Measurements from ENCODE around the gene FILIP1L.

The FILIP1L gene

DNA sequence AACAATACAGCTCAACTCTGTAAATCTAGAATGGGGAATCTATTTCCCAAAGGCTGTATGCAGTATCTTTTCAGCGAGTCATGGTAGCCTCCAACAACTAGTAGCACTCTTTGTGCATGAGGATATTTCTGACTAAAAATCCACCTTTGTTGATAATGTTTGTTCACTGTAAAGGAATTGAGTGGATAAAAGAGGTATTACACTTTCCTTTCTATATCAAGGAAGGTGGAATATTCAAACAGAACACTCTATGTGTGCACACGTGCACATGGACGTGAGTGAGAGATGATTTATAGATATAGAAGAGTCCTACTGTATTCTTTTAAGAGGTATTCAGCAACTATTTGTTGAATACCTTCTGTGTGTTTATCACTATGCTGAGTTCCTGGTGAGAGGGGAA is 228.4 kb downstream of the FILIP1L start:
- DNase-seq (ENCODE audit: low read depth) = no peak

DNA sequence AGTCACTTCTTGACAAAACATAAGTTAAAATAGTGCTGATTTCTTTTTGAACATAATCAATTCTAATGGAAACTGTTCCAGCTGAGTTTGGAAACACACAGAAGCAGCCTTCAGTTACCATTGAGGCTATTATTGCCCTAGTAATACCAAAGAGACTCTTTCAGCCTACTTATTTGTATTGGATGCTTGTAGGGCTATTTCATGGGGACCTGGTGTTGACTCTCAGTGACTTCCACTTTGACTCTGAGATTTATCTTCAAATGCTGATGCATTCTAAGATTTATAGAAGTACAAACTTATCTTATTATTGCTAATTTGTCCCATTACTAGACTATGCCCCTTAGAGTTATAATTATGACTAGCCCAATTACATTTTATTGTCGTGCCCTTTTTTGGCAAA is 229.2 kb downstream of the FILIP1L start:
- no peak for DNase-seq (ENCODE audit: low read depth)

- DNase-seq (ENCODE audit: low read depth) = no peak
These were observed 229.8 kb downstream of the FILIP1L start for GRCh38 chr3:99884484-99884883.

DNA sequence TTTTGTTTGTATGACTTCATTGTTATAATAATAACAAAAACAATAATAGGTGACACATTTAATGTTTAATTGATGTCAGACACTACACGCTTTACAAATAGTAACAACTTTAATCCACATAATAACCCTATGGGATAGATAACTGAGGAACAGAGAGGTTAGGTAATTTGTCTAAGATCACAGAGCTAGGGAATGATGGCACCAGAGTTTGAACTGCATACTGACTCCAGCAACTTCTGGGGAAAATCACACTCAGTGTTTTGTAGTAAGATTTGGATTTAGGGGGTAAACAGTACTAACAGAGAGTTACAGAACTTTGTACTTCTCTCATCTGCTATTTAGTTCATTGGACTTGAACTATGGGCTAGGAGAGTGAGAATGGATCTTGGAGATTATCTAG is 230.6 kb downstream of the FILIP1L start:
- no peak for DNase-seq (ENCODE audit: low read depth)

GRCh38 chr3:99883138-99883461 is 231.2 kb downstream of the FILIP1L start:
- DNase-seq (ENCODE audit: low read depth) = no peak

DNA sequence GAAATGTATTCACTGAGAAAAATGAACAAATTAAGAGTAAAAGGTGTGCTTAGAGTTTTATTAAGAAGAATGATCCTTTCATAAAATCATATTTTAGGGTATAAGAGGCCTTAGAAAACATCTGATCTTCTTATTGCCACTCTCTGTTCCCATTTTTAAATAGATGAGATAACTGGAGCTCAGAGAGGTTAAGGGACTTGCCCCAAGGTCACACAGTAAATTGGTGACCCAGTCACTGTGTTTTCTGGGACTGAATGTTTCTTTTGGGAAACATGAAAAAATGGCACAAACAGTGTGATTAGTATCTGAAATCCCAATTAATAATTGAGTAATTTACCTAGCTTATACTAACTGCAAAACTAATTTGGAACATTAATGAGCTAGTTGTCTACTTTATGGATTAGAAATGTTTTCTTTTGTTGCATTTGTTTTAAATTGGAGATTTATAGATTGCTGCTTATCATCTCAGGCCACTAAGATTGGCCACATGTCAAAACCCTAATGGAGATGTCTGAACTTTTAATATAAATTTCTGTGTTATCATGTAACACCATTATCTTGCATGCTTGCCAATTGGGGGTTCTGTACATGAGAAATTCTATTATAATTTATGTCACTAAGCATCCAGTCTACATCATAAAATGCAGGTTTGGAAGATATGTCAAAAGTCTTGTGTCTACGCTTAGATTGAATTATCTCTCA is 231.7 kb downstream of the FILIP1L start:
- no peak for DNase-seq (ENCODE audit: low read depth)

DNA sequence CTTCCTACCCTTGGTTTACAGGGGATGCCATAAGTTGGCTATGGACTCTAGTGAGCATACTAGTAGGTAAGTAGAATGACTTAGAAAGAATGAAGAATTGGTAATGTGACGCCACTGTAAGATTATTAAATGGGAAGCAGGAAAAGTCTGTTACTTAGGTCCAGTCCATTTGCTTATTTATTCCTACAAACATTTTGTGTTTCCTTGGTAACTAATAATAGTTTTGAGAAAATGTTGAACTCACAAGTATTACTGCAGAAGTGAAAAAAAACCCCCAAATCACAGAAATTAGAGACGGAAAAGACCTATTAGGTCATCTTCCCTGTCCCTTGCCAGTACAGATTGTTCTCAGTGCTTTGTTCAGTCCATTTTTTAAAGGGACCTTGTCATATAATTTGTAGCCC is 233.2 kb downstream of the FILIP1L start:
- peak; percentile 56 for DNase-seq (ENCODE audit: low read depth)

DNA sequence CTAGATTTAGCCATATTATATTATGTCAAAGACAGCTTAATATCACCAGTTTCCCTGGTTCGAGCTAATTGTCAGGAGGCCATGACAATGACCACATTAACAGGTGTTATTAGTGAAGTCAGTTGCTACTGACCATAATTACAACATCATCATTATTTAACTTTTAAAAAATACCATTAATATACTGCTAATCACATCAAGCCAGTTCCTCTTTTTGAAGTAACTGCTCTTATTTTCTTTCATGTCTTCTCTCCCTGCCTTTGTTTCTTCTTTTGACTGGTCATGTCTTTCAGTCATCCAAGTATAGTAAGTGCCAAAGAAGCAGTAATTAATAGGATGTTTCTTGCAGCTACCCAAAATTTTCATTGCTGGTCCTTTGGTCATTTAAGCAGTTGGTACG is 235.0 kb downstream of the FILIP1L start:
- no peak for DNase-seq (ENCODE audit: low read depth)

- peak; percentile 22 for DNase-seq (ENCODE audit: low read depth)
These were observed 236.3 kb downstream of the FILIP1L start for GRCh38 chr3:99878005-99878404.

- no peak for DNase-seq (ENCODE audit: low read depth)
These were observed 237.2 kb downstream of the FILIP1L start for GRCh38 chr3:99877031-99877579.

- DNase-seq (ENCODE audit: low read depth) = peak; percentile 62
These were observed 238.1 kb downstream of the FILIP1L start for GRCh38 chr3:99875929-99876841.

- DNase-seq (ENCODE audit: low read depth) = peak; percentile 58
These were observed 238.7 kb downstream of the FILIP1L start for GRCh38 chr3:99875581-99875928.

GRCh38 chr3:99874237-99875002 is 239.9 kb downstream of the FILIP1L start:
- no peak for DNase-seq (ENCODE audit: low read depth)

DNA sequence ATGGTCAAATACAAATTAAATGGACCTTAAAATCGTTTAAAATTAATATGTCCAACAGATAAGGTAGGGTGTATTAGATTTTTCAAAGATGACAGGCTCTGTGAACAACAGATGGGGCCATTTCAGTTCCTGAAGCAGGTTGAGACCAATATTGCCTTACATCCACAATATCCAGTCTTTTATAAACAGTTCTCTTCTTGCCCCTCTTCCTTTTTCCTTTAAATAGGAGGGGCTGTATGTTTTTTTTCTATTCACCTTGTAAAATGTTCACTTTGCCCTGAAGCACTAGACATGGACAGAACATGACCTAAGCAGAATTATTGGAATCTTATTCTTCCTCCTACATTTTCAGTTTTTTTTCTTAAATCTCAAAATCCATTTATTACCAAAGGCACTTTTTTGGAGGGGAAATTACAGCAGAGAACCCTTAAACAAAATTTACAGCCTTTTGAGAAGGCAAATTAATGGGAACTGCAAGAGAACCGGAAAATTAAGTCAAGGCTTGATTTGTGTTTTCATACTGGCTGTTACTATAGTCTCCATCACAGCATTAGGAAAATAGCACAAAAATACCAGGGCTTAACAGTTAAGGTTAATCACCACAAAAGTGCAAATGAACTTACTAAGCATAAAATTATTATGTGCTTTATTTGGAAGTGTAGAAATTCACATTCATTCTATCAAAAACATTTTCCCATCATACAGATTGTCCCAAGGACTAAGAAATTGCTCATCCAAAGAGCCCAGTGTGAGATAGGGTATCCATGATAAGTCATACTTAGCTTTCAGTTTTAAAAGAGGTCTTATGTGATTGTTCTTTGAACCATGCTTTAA is 240.8 kb downstream of the FILIP1L start:
- no peak for DNase-seq (ENCODE audit: low read depth)

DNA sequence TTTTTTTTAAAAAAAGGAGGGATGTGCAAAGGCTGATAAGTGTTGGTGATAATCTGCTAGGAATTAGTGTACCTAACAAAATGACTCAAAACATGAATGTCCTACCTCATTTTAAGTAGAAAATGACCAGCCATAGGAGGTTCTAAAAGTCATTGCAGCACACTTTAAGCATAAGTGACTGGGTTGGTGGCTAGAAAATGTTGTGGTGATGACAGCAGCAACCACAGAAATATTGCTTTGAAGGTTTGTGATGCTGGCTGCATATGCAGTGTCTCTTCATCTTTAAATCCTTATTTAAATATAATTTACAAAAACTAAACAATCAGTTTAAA is 241.4 kb downstream of the FILIP1L start:
- no peak for DNase-seq (ENCODE audit: low read depth)

DNA sequence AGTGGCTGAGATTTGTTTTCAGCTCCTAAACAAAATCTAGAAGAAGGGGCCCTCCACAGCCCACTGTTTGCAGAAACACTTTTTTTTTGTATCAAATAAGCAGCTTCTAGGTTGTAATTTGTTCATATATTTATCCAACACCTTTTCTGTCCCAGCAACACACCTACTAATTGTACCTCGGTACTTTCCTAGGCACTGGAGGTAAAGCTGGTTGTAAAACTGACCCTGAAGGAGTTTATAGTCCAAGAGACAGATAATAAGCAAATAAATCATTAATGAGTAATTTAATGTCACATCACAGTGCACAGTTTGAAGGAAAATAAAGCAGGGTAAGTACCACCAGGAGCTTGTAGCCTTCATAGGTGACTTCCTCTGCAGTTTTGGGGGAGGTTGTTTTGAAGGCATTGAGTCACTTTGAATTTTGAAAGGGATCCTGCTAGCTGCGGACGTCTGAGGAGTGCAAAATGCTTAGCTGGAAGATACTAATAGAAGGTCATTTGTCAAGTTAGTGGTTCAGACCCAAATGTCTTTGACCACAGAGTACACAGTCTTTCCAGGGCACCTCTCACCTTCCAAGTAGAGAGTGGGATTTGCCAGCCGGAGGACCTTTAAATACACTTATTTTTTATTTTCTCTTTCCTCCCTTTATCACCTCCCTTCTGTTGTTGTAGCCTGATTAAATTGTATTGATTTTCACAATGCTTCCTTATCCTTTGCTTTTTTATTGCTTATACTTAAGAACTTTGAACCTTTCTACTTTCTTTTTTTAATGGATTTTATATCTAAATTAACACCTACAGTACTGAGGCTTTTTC is 242.9 kb downstream of the FILIP1L start:
- DNase-seq (ENCODE audit: low read depth) = no peak

GRCh38 chr3:99870712-99871111 is 243.6 kb downstream of the FILIP1L start:
- no peak for DNase-seq (ENCODE audit: low read depth)

GRCh38 chr3:99869621-99870020 is 244.7 kb downstream of the FILIP1L start:
- no peak for DNase-seq (ENCODE audit: low read depth)

- DNase-seq (ENCODE audit: low read depth) = no peak
These were observed 246.0 kb downstream of the FILIP1L start for GRCh38 chr3:99868311-99868646.

DNA sequence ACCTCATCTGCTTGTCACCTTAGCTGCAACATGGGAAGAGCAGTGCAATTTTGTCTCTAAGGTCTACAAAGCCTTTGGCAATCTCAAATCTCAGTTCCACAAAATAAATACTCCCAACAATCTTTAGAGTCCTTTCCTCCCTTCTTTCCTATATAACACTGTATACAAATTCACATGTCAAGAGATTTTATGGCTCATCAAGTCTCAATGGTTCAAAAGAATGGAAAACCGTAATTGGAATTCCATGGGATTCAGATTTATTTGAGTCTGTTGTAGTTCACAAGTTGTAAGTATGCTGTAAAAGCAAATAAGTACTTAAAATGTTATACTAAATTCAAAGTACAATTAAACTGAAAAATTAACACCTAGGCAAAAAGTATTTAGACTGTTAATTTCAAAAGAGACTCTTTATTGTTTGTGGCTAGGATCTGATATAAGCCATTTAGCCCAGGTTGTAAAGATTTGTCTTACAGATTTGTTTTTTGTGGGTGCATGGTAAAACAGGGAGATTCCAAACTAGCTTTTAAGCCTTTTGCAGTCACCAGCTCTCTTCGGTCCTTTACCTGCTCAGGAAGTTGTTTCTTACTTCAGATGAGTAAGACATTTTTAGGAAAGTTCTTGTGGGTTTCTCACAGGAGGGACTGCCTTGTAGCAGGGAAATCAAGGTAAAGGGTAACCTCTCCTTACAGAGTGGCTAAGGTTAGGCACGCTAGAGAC is 246.5 kb downstream of the FILIP1L start:
- DNase-seq (ENCODE audit: low read depth) = no peak

Measured in fibroblast of gingiva (primary cell).